Right renal pelvis (tissue), 4 donors: Measurements from ENCODE around the gene PIK3R3. TPM values are rescaled to one million over a fixed set of nuclear protein-coding genes. Genes with fewer than 3 reads are reported as not detected.

Experiments
- DNase-seq, 4 donors: peaks; one replicate each; pipeline ENCODE4 v3.0.0-alpha.2; 2013; ENCODE audit warnings: low read depth in 4 of 4, low spot score in 3 of 4, missing footprints in 1 of 4
- polyA plus RNA-seq, 4 donors: library from polyadenylated mRNA; unstranded; fragments of 120-200 nt; gene quantifications; one replicate each; pipeline ENCODE4 v1.2.1, GENCODE V29; 2013; ENCODE audit not compliant: insufficient read length in 4 of 4

The PIK3R3 gene
- polyA plus RNA-seq, 4 donors = 22.7 to 34.6 (median 30.9) TPM

GRCh38 chr1:45999507-45999906 lies 132.9 kb downstream of the PIK3R3 start:
- DNase-seq = no peak

- DNase-seq = no peak
These were observed 134.3 kb downstream of the PIK3R3 start for GRCh38 chr1:45998020-45998617.

- no peak for DNase-seq
These were observed 137.1 kb downstream of the PIK3R3 start for GRCh38 chr1:45995298-45995697.

- DNase-seq = no peak
These were observed 138.0 kb downstream of the PIK3R3 start for GRCh38 chr1:45994423-45994822.

Other genes with a start within 250 kb of the PIK3R3 start
- gene TSPAN1, start 42.5 kb upstream of the PIK3R3 start, polyA plus RNA-seq = 10 to 100 TPM; 66.9 to 88.0 (median 82.3) TPM
- not detected for gene P3R3URF, start 43.9 kb upstream of the PIK3R3 start, polyA plus RNA-seq
- 10 to 100 TPM; 77.1 to 85.1 (median 80.1) TPM for gene POMGNT1, start 65.8 kb upstream of the PIK3R3 start, polyA plus RNA-seq
- 1 to 10 TPM; 3.3 to 3.7 (median 3.5) TPM for gene LURAP1, start 70.7 kb upstream of the PIK3R3 start, polyA plus RNA-seq
- gene RAD54L, start 115.1 kb upstream of the PIK3R3 start, polyA plus RNA-seq = 10 to 100 TPM; 10.1 to 15.4 (median 11.1) TPM
- 100 to 1,000 TPM in 1 of 4 donors, 10 to 100 TPM in 3; 83.4 to 103 (median 87.0) TPM for gene LRRC41, start 171.0 kb upstream of the PIK3R3 start, polyA plus RNA-seq
- 100 to 1,000 TPM; 360 to 415 (median 370) TPM for gene UQCRH, start 171.1 kb upstream of the PIK3R3 start, polyA plus RNA-seq
- 10 to 100 TPM; 25.6 to 26.0 (median 25.8) TPM for gene NSUN4, start 208.2 kb upstream of the PIK3R3 start, polyA plus RNA-seq